WTC11 (cell line): ENCODE measurements around the gene ATPAF2. TPM values are rescaled to one million over a fixed set of nuclear protein-coding genes. Genes with fewer than 3 reads are reported as not detected.

Experiments used
- ATAC-seq: fragments of 200-7000 bp; cut with Tn5 transposase; 2 replicates; pipeline ENCODE4 v1.10.0; 2021; ENCODE audit warnings: mild to moderate bottlenecking, moderate library complexity
- CTCF ChIA-PET: fragments of 300-600 bp; sonication (Branson Sonifier 250); formaldehyde crosslinking; loops from one replicate; lab custom pipeline; 2021; ENCODE audit warnings: antibody characterized with exemption; lab: Charles Lee
- POLR2A ChIA-PET: fragments of 350-600 bp; sonication (Branson Sonifier 250); formaldehyde crosslinking; loops from one replicate; lab custom pipeline; 2021; ENCODE audit warnings: antibody characterized with exemption; lab: Charles Lee
- DNase-seq: peaks from one replicate; pipeline ENCODE4 v3.0.0; 2021; ENCODE audit warnings: low spot score
- H3K27ac Mint-ChIP-seq: 2 replicates; pipeline ENCODE4 v1.8.0; 2021; ENCODE audit warnings: mixed read lengths
- H3K27me3 Mint-ChIP-seq: 2 replicates; pipeline ENCODE4 v1.8.0; 2021; ENCODE audit warnings: low read depth, mild to moderate bottlenecking, moderate library complexity, mixed read lengths
- H3K36me3 Mint-ChIP-seq: 2 replicates; pipeline ENCODE4 v1.8.0; 2021; ENCODE audit warnings: mixed read lengths
- H3K4me1 Mint-ChIP-seq: 2 replicates; pipeline ENCODE4 v1.8.0; 2022; ENCODE audit warnings: mixed read lengths
- H3K4me3 Mint-ChIP-seq: 2 replicates; pipeline ENCODE4 v1.8.0; 2021; ENCODE audit warnings: mild to moderate bottlenecking, moderate library complexity, mixed read lengths
- H3K9me3 Mint-ChIP-seq: 2 replicates; pipeline ENCODE4 v1.8.0; 2021; ENCODE audit warnings: mixed read lengths
- CREB1 ChIP-seq: sonication (generic); formaldehyde crosslinking; IDR thresholded peaks from 2 replicates; pipeline ENCODE4 v1.8.0; 2023; ENCODE audit warnings: mild to moderate bottlenecking, missing genetic modification reagents
- EMX1 ChIP-seq: fragments of 250-450 bp; sonication (Bioruptor Pico); IDR thresholded peaks from 2 replicates; pipeline ENCODE4 v1.8.0; 2021; ENCODE audit warnings: mild to moderate bottlenecking
- FOXK1 ChIP-seq: sonication (generic); formaldehyde crosslinking; IDR thresholded peaks from 2 replicates; pipeline ENCODE4 v1.8.0; 2022; ENCODE audit warnings: mild to moderate bottlenecking, moderate library complexity, missing genetic modification reagents
- FOXP1 ChIP-seq: sonication (generic); formaldehyde crosslinking; IDR thresholded peaks from 2 replicates; pipeline ENCODE4 v1.8.0; 2022; ENCODE audit warnings: missing genetic modification reagents, mild to moderate bottlenecking, moderate library complexity, borderline replicate concordance
- GABPB1 ChIP-seq: sonication (generic); formaldehyde crosslinking; IDR thresholded peaks from 2 replicates; pipeline ENCODE4 v1.8.1; 2023; ENCODE audit warnings: mild to moderate bottlenecking, missing genetic modification reagents
- GRHL2 ChIP-seq: fragments of 250-450 bp; sonication (Bioruptor Pico); IDR thresholded peaks from 2 replicates; pipeline ENCODE4 v1.8.0; 2022; ENCODE audit warnings: mild to moderate bottlenecking, moderate library complexity; ENCODE audit not compliant: insufficient replicate concordance, severe bottlenecking
- MXD4 ChIP-seq: fragments of 250-450 bp; sonication (Bioruptor Pico); IDR thresholded peaks from 2 replicates; pipeline ENCODE4 v1.8.0; 2021; ENCODE audit warnings: mild to moderate bottlenecking, moderate library complexity, borderline replicate concordance
- SMAD4 ChIP-seq: sonication (generic); formaldehyde crosslinking; IDR thresholded peaks from 2 replicates; pipeline ENCODE4 v1.8.0; 2022; ENCODE audit warnings: mild to moderate bottlenecking, missing genetic modification reagents
- ZNF263 ChIP-seq: sonication (generic); formaldehyde crosslinking; IDR thresholded peaks from 2 replicates; pipeline ENCODE4 v1.8.1; 2022; ENCODE audit warnings: low read depth, mild to moderate bottlenecking, moderate library complexity, missing genetic modification reagents
- ZNF423 ChIP-seq: fragments of 250-450 bp; sonication (Bioruptor Pico); IDR thresholded peaks from 2 replicates; pipeline ENCODE4 v2.1.2; 2022; ENCODE audit warnings: mild to moderate bottlenecking, moderate library complexity
- total RNA-seq: library from RNA; stranded (reverse); gene quantifications from 3 replicates; pipeline ENCODE4 v1.2.3, GENCODE V29; 2021
- TF ChIP-seq, protein P1 (sequence below): fragments of 250-450 bp; sonication (Bioruptor Pico); IDR thresholded peaks from 2 replicates; pipeline ENCODE4 v1.8.0; 2021; ENCODE audit warnings: mild to moderate bottlenecking
- TF ChIP-seq, protein P2 (sequence below): sonication (generic); formaldehyde crosslinking; conservative IDR thresholded peaks from 2 replicates; pipeline ENCODE4 v1.8.1; 2022; ENCODE audit warnings: mild to moderate bottlenecking, missing genetic modification reagents
- TF ChIP-seq, protein P3 (sequence below): sonication (generic); formaldehyde crosslinking; IDR thresholded peaks from 2 replicates; pipeline ENCODE4 v1.8.1; 2023; ENCODE audit warnings: mild to moderate bottlenecking, moderate library complexity, missing genetic modification reagents
- TF ChIP-seq, protein P4 (sequence below): sonication (generic); formaldehyde crosslinking; IDR thresholded peaks from 2 replicates; pipeline ENCODE4 v1.8.0; 2023; ENCODE audit warnings: missing genetic modification reagents
- TF ChIP-seq, protein P5 (sequence below): fragments of 250-450 bp; sonication (Bioruptor Pico); IDR thresholded peaks from 2 replicates; pipeline ENCODE4 v2.1.2; 2022; ENCODE audit warnings: mild to moderate bottlenecking, moderate library complexity
- TF ChIP-seq, protein P6 (sequence below): sonication (generic); formaldehyde crosslinking; IDR thresholded peaks from 2 replicates; pipeline ENCODE4 v1.8.1; 2022; ENCODE audit warnings: mild to moderate bottlenecking, missing genetic modification reagents, moderate library complexity, borderline replicate concordance
- TF ChIP-seq, protein P7 (sequence below): fragments of 250-450 bp; sonication (Bioruptor Pico); IDR thresholded peaks from 2 replicates; pipeline ENCODE4 v1.9.0; 2021; ENCODE audit warnings: mild to moderate bottlenecking
- TF ChIP-seq, protein P8 (sequence below): sonication (generic); formaldehyde crosslinking; IDR thresholded peaks from 2 replicates; pipeline ENCODE4 v1.8.1; 2023; ENCODE audit warnings: mild to moderate bottlenecking, missing genetic modification reagents
- TF ChIP-seq, protein P9 (sequence below): fragments of 250-450 bp; sonication (Bioruptor Pico); IDR thresholded peaks from 2 replicates; pipeline ENCODE4 v1.9.0; 2021; ENCODE audit warnings: moderate library complexity, mild to moderate bottlenecking, inconsistent platforms, borderline replicate concordance
- TF ChIP-seq, protein P10 (sequence below): sonication (generic); formaldehyde crosslinking; conservative IDR thresholded peaks from 2 replicates; pipeline ENCODE4 v1.8.1; 2023; ENCODE audit warnings: mild to moderate bottlenecking, low read depth, missing genetic modification reagents, moderate library complexity

ATPAF2 gene
- total RNA-seq, 1 experiment from 2014 or later = 33.5 TPM

DNA sequence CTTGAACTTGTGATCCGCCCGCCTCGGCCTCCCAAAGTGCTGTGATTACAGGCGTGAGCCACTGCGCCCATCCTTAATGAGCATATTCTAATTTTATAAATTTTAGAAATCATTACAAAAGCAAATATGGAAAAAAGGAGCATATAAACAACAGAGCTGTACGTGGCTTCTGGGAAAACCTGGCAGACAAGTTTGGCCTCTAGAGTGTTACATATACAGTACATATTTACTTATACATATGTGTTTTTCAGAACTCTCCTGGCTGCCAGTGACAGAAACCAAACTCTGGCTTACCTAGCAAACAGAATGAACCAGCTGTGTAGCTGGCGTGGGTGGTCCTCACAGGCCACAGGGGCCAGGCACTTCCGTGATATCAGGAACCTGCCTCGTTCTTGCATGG, 56.2 kb downstream of the ATPAF2 start (continued):
- TF ChIP-seq, protein P1, sequence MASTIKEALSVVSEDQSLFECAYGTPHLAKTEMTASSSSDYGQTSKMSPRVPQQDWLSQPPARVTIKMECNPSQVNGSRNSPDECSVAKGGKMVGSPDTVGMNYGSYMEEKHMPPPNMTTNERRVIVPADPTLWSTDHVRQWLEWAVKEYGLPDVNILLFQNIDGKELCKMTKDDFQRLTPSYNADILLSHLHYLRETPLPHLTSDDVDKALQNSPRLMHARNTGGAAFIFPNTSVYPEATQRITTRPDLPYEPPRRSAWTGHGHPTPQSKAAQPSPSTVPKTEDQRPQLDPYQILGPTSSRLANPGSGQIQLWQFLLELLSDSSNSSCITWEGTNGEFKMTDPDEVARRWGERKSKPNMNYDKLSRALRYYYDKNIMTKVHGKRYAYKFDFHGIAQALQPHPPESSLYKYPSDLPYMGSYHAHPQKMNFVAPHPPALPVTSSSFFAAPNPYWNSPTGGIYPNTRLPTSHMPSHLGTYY (CRISPR knock-in tag) = no peak
- TF ChIP-seq GABPB1 (CRISPR knock-in tag) (no peak), FOXK1 (CRISPR knock-in tag) (no peak), ZNF263 (no peak)
- TF ChIP-seq, protein P2, sequence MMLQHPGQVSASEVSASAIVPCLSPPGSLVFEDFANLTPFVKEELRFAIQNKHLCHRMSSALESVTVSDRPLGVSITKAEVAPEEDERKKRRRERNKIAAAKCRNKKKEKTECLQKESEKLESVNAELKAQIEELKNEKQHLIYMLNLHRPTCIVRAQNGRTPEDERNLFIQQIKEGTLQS (CRISPR knock-in tag) = no peak
- TF ChIP-seq, protein P3, sequence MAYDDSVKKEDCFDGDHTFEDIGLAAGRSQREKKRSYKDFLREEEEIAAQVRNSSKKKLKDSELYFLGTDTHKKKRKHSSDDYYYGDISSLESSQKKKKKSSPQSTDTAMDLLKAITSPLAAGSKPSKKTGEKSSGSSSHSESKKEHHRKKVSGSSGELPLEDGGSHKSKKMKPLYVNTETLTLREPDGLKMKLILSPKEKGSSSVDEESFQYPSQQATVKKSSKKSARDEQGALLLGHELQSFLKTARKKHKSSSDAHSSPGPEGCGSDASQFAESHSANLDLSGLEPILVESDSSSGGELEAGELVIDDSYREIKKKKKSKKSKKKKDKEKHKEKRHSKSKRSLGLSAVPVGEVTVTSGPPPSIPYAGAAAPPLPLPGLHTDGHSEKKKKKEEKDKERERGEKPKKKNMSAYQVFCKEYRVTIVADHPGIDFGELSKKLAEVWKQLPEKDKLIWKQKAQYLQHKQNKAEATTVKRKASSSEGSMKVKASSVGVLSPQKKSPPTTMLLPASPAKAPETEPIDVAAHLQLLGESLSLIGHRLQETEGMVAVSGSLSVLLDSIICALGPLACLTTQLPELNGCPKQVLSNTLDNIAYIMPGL = no peak
- TF ChIP-seq, protein P4, sequence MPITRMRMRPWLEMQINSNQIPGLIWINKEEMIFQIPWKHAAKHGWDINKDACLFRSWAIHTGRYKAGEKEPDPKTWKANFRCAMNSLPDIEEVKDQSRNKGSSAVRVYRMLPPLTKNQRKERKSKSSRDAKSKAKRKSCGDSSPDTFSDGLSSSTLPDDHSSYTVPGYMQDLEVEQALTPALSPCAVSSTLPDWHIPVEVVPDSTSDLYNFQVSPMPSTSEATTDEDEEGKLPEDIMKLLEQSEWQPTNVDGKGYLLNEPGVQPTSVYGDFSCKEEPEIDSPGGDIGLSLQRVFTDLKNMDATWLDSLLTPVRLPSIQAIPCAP (CRISPR knock-in tag) = no peak
- TF ChIP-seq, protein P5, sequence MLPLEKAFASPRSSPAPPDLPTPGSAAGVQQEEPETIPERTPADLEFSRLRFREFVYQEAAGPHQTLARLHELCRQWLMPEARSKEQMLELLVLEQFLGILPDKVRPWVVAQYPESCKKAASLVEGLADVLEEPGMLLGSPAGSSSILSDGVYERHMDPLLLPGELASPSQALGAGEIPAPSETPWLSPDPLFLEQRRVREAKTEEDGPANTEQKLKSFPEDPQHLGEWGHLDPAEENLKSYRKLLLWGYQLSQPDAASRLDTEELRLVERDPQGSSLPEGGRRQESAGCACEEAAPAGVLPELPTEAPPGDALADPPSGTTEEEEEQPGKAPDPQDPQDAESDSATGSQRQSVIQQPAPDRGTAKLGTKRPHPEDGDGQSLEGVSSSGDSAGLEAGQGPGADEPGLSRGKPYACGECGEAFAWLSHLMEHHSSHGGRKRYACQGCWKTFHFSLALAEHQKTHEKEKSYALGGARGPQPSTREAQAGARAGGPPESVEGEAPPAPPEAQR (CRISPR knock-in tag) = no peak
- TF ChIP-seq, protein P6, sequence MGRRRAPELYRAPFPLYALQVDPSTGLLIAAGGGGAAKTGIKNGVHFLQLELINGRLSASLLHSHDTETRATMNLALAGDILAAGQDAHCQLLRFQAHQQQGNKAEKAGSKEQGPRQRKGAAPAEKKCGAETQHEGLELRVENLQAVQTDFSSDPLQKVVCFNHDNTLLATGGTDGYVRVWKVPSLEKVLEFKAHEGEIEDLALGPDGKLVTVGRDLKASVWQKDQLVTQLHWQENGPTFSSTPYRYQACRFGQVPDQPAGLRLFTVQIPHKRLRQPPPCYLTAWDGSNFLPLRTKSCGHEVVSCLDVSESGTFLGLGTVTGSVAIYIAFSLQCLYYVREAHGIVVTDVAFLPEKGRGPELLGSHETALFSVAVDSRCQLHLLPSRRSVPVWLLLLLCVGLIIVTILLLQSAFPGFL (CRISPR knock-in tag) = no peak

DNA sequence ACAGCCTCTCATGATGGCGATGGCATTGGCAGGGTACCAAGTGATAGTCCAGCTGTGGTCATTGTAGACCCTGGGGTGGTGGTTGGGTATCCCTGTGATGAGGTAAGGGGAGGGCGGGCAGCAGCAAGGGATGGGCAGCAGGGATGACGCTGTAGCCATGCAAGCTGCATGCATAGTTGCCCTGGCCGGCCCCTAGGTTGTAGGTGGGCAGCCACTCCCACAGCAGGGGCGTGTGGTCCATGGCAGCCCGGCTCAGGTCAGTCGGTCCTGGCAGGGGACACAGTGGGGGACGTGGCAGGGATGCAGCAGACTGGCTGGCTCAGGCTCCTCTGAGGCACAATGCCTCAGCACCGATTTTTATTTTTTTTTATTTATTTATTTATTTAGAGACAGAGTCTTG, 57.6 kb downstream of the ATPAF2 start:
- no peak for ATAC-seq
- ChIA-PET CTCF (interaction anchor here (2.1 kb wide), 1 partner anchor 13 kb away, joined by 7 read pairs; no protein-coding TSS in a partner anchor), POLR2A (no interaction called here)
- TF ChIP-seq EMX1 (no peak), GRHL2 (no peak), MXD4 (CRISPR knock-in tag) (no peak), FOXP1 (CRISPR knock-in tag) (no peak), SMAD4 (CRISPR knock-in tag) (no peak), CREB1 (no peak), ZNF423 (no peak)
- TF ChIP-seq, protein P7, sequence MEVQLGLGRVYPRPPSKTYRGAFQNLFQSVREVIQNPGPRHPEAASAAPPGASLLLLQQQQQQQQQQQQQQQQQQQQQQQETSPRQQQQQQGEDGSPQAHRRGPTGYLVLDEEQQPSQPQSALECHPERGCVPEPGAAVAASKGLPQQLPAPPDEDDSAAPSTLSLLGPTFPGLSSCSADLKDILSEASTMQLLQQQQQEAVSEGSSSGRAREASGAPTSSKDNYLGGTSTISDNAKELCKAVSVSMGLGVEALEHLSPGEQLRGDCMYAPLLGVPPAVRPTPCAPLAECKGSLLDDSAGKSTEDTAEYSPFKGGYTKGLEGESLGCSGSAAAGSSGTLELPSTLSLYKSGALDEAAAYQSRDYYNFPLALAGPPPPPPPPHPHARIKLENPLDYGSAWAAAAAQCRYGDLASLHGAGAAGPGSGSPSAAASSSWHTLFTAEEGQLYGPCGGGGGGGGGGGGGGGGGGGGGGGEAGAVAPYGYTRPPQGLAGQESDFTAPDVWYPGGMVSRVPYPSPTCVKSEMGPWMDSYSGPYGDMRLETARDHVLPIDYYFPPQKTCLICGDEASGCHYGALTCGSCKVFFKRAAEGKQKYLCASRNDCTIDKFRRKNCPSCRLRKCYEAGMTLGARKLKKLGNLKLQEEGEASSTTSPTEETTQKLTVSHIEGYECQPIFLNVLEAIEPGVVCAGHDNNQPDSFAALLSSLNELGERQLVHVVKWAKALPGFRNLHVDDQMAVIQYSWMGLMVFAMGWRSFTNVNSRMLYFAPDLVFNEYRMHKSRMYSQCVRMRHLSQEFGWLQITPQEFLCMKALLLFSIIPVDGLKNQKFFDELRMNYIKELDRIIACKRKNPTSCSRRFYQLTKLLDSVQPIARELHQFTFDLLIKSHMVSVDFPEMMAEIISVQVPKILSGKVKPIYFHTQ (CRISPR knock-in tag) = no peak
- TF ChIP-seq, protein P5 (CRISPR knock-in tag) = no peak
- TF ChIP-seq, protein P8, sequence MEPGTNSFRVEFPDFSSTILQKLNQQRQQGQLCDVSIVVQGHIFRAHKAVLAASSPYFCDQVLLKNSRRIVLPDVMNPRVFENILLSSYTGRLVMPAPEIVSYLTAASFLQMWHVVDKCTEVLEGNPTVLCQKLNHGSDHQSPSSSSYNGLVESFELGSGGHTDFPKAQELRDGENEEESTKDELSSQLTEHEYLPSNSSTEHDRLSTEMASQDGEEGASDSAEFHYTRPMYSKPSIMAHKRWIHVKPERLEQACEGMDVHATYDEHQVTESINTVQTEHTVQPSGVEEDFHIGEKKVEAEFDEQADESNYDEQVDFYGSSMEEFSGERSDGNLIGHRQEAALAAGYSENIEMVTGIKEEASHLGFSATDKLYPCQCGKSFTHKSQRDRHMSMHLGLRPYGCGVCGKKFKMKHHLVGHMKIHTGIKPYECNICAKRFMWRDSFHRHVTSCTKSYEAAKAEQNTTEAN (CRISPR knock-in tag) = no peak
- TF ChIP-seq, protein P9, sequence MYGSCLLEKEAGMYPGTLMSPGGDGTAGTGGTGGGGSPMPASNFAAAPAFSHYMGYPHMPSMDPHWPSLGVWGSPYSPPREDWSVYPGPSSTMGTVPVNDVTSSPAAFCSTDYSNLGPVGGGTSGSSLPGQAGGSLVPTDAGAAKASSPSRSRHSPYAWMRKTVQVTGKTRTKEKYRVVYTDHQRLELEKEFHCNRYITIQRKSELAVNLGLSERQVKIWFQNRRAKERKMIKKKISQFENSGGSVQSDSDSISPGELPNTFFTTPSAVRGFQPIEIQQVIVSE = no peak
- TF ChIP-seq, protein P10, sequence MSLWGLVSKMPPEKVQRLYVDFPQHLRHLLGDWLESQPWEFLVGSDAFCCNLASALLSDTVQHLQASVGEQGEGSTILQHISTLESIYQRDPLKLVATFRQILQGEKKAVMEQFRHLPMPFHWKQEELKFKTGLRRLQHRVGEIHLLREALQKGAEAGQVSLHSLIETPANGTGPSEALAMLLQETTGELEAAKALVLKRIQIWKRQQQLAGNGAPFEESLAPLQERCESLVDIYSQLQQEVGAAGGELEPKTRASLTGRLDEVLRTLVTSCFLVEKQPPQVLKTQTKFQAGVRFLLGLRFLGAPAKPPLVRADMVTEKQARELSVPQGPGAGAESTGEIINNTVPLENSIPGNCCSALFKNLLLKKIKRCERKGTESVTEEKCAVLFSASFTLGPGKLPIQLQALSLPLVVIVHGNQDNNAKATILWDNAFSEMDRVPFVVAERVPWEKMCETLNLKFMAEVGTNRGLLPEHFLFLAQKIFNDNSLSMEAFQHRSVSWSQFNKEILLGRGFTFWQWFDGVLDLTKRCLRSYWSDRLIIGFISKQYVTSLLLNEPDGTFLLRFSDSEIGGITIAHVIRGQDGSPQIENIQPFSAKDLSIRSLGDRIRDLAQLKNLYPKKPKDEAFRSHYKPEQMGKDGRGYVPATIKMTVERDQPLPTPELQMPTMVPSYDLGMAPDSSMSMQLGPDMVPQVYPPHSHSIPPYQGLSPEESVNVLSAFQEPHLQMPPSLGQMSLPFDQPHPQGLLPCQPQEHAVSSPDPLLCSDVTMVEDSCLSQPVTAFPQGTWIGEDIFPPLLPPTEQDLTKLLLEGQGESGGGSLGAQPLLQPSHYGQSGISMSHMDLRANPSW (CRISPR knock-in tag) = no peak

More for the DNA sequence above, 57.6 kb downstream of the ATPAF2 start:
- Mint-ChIP-seq H3K4me1 (no peaks in the 10 kb centered on the region), H3K4me3 (no peak overlapping the region), H3K9me3 (no peaks in the 10 kb centered on the region), H3K36me3 (no peaks in the 10 kb centered on the region), H3K27ac (no peak overlapping the region), H3K27me3 (no peaks in the 10 kb centered on the region)
- DNase-seq = no peak
